HepG2 (cell line): Measurements from ENCODE around the gene TNKS1BP1. TPM values are rescaled to one million over a fixed set of nuclear protein-coding genes. Genes with fewer than 3 reads are reported as not detected.

Source experiments
- ATAC-seq: fragments of 200-7000 bp; cut with Tn5 transposase; 3 replicates; pipeline ENCODE4 v1.9.1; 2020; ENCODE audit warnings: mild to moderate bottlenecking, moderate library complexity
- BruUV-seq: library from RNA; stranded (reverse); fragments of 400-500 nt; replicated peaks from 2 replicates; lab custom pipeline; 2021; lab: Mats Ljungman, UMichigan
- CTCF ChIA-PET: fragments of 300-600 bp; formaldehyde crosslinking; extraction: SDS; loops from one replicate; lab custom pipeline; 2021; ENCODE audit warnings: low total read pairs, inconsistent platforms, low intra/inter-chr PET ratio; lab: Yijun Ruan, JAX
- POLR2A ChIA-PET: fragments of 350-600 bp; sonication (Branson Sonifier 250); formaldehyde crosslinking; loops from one replicate; lab custom pipeline; 2020; ENCODE audit warnings: antibody characterized with exemption, inconsistent platforms; lab: Yijun Ruan, JAX
- DNase-seq: peaks from one replicate; pipeline ENCODE4 v3.0.0-alpha.2; 2015; ENCODE audit warnings: low spot score
- FAIRE-seq: peaks from 3 replicates; lab custom pipeline; 2011; peaks lifted over from hg19 to GRCh38; lab: Jason Lieb, UNC
- H2AFZ ChIP-seq: one replicate; pipeline ENCODE4 v1.6.1; 2011; ENCODE audit warnings: low read length, inconsistent platforms
- H3K27ac ChIP-seq: fragments of 300-600 bp; 3 replicates; pipeline ENCODE4 v1.8.0; 2011; ENCODE audit warnings: mixed run types, mild to moderate bottlenecking, mixed read lengths, low read length, inconsistent platforms; ENCODE audit not compliant: insufficient read depth; ENCODE audit errors: extremely low read length
- H3K27me3 ChIP-seq, 2 experiments: fragments of 200-600 bp in 1 of 2; 2 replicates in 1 of 2; 3 replicates in 1 of 2; pipeline versions ENCODE4 v1.6.0 to v1.8.0; 2011; ENCODE audit warnings: low read length in 2 of 2, mild to moderate bottlenecking in 2 of 2, moderate library complexity in 2 of 2, inconsistent platforms in 1 of 2; ENCODE audit not compliant: insufficient read depth in 2 of 2, control insufficient read depth in 1 of 2
- H3K36me3 ChIP-seq, 2 experiments: fragments of 200-600 bp in 1 of 2; replicated peaks in 1 of 2; 2 replicates in 1 of 2; 3 replicates in 1 of 2; pipeline versions ENCODE4 v1.5.1 to v1.8.0; 2011; ENCODE audit warnings: low read length in 2 of 2, inconsistent platforms in 1 of 2; ENCODE audit not compliant: insufficient read depth in 2 of 2, control insufficient read depth in 1 of 2
- H3K4me1 ChIP-seq: 2 replicates; pipeline ENCODE4 v1.5.1; 2012; ENCODE audit warnings: low read length, inconsistent platforms; ENCODE audit not compliant: insufficient read depth
- H3K4me2 ChIP-seq: 2 replicates; pipeline ENCODE4 v1.6.0; 2011; ENCODE audit warnings: low read depth, low read length, inconsistent platforms
- H3K4me3 ChIP-seq, 3 experiments: fragments of 200-600 bp in 1 of 3; sonication (generic), shearing (Covaris generic) in 1 of 3; replicated peaks in 1 of 3; 2 replicates each; pipeline ENCODE4 v1.5.1; 2011 to 2016; ENCODE audit warnings: low read length in 3 of 3, inconsistent platforms in 2 of 3, low read depth in 2 of 3, mild to moderate bottlenecking in 2 of 3, control low read depth in 1 of 3, mixed read lengths in 1 of 3; ENCODE audit not compliant: insufficient read depth in 1 of 3
- H3K79me2 ChIP-seq: one replicate; pipeline ENCODE4 v1.6.1; 2011; ENCODE audit warnings: low read length, inconsistent platforms; ENCODE audit not compliant: insufficient read depth
- H3K9ac ChIP-seq: 2 replicates; pipeline ENCODE4 v1.6.0; 2011; ENCODE audit warnings: mild to moderate bottlenecking, low read depth, low read length, inconsistent platforms; ENCODE audit not compliant: insufficient read depth
- H3K9me3 ChIP-seq: 2 replicates; pipeline ENCODE4 v1.5.1; 2012; ENCODE audit warnings: mild to moderate bottlenecking, low read length
- H4K20me1 ChIP-seq: 2 replicates; pipeline ENCODE4 v1.6.0; 2011; ENCODE audit warnings: inconsistent platforms, mild to moderate bottlenecking, low read length, moderate library complexity; ENCODE audit not compliant: insufficient read depth
- DRAP1 ChIP-seq: IDR thresholded peaks from 2 replicates; pipeline ENCODE4 v1.6.1; 2016; ENCODE audit warnings: missing genetic modification reagents, missing compliant biosample characterization
- ZNF710 ChIP-seq: sonication (generic); formaldehyde crosslinking; IDR thresholded peaks from 2 replicates; pipeline ENCODE4 v1.5.0; 2020; ENCODE audit warnings: mild to moderate bottlenecking, missing genetic modification reagents, borderline replicate concordance
- ZNF839 ChIP-seq: sonication (generic); formaldehyde crosslinking; IDR thresholded peaks from 2 replicates; pipeline ENCODE4 v1.4.0; 2020; ENCODE audit warnings: missing genetic modification reagents, mild to moderate bottlenecking, borderline replicate concordance
- WGBS: methylation state at CpG from one replicate; pipeline ENCODE4 v1.1.6; 2017; ENCODE audit warnings: low lambda C conversion rate; 5-methylcytosine and 5-hydroxymethylcytosine counted together
- in situ Hi-C: cut with HindIII; loops from 2 replicates; pipeline ENCODE4 v1.10.0; 2017; ENCODE audit warnings: low pct_unique_long_range_greater_than_20kb; ENCODE audit not compliant: extremely low pct_ligation_motif_present
- intact Hi-C: fragments of 100-400 bp; cut with micrococcal nuclease; formaldehyde crosslinking; loops from one replicate; pipeline ENCODE4 v1.10.0; 2022; ENCODE audit not compliant: unreplicated experiment
- polyA plus RNA-seq, 8 experiments: library from polyadenylated mRNA; depleted of rRNA in 3 of 8; stranded (reverse) in 7 of 8; unstranded in 1 of 8; fragments of >200 nt; fragmentation: Illumina TruSeq in 4 of 8; extraction: Trizol in 4 of 8; gene quantifications; 2 replicates each; pipeline versions ENCODE4 v1.2.1 to v1.2.3, GENCODE V29; 2011 to 2016; ENCODE audit warnings: low read depth in 4 of 8, missing spikeins in 1 of 8, mixed read lengths in 1 of 8; ENCODE audit not compliant: insufficient read depth in 1 of 8
- total RNA-seq, 5 experiments: library from RNA; depleted of rRNA; stranded (reverse); fragments of >200 nt; fragmentation: Illumina TruSeq; extraction: Trizol; gene quantifications; 2 replicates each; pipeline ENCODE4 v1.2.3, GENCODE V29; 2016; ENCODE audit warnings: low read depth in 1 of 5
- TF ChIP-seq, protein P1 (sequence below): sonication (generic); formaldehyde crosslinking; conservative IDR thresholded peaks from 2 replicates; pipeline ENCODE4 v1.4.0; 2020; ENCODE audit warnings: mild to moderate bottlenecking, missing genetic modification reagents, moderate library complexity
- TF ChIP-seq, protein P2 (sequence below): sonication (generic); formaldehyde crosslinking; IDR thresholded peaks from 2 replicates; pipeline ENCODE4 v1.4.0; 2020; ENCODE audit warnings: mild to moderate bottlenecking, missing genetic modification reagents

The TNKS1BP1 gene
- total and polyA plus RNA-seq, 2 of the 13 experiments (the other 11 are each of a cell fraction or from before 2014, with no cell fraction given): 13.7 to 15.0 TPM

- H3K4me3 ChIP-seq: no peak overlapping the region
- no peak overlapping the region for H2AFZ ChIP-seq
- H3K4me1 ChIP-seq: peaks cover 48% of the 10 kb centered on the region
- no TSS peak for BruUV-seq
- H3K79me2 ChIP-seq: no peaks in the 10 kb centered on the region
- H3K27me3 ChIP-seq: peaks cover 1 to 12% of the 10 kb centered on the region in 2 experiments; a peak in 4 of 5 replicates
- ChIA-PET CTCF (no interaction called here), POLR2A (no interaction called here)
- intact Hi-C loops: loop anchor here (5.0 to 10.0 kb wide), 2 partner anchors 71 to 214 kb away; no protein-coding TSS in a partner anchor
- no peaks in the 10 kb centered on the region for H3K9me3 ChIP-seq
- no peaks in the 10 kb centered on the region for H3K36me3 ChIP-seq
- in situ Hi-C loops: loop anchor here (5.0 to 10.0 kb wide), 4 partner anchors 109 to 294 kb away; partner anchors contain the start of genes TIMM10 and UBE2L6
- FAIRE-seq (no peak), ATAC-seq (no peak), DNase-seq (no peak)
- H3K4me2 ChIP-seq: no peak overlapping the region; the same call in 1 of the 2 replicates
- H3K9ac ChIP-seq: no peak overlapping the region
- TF ChIP-seq ZNF839 (CRISPR knock-in tag) (no peak), ZNF710 (no peak), DRAP1 (no peak)
- TF ChIP-seq, protein P1, sequence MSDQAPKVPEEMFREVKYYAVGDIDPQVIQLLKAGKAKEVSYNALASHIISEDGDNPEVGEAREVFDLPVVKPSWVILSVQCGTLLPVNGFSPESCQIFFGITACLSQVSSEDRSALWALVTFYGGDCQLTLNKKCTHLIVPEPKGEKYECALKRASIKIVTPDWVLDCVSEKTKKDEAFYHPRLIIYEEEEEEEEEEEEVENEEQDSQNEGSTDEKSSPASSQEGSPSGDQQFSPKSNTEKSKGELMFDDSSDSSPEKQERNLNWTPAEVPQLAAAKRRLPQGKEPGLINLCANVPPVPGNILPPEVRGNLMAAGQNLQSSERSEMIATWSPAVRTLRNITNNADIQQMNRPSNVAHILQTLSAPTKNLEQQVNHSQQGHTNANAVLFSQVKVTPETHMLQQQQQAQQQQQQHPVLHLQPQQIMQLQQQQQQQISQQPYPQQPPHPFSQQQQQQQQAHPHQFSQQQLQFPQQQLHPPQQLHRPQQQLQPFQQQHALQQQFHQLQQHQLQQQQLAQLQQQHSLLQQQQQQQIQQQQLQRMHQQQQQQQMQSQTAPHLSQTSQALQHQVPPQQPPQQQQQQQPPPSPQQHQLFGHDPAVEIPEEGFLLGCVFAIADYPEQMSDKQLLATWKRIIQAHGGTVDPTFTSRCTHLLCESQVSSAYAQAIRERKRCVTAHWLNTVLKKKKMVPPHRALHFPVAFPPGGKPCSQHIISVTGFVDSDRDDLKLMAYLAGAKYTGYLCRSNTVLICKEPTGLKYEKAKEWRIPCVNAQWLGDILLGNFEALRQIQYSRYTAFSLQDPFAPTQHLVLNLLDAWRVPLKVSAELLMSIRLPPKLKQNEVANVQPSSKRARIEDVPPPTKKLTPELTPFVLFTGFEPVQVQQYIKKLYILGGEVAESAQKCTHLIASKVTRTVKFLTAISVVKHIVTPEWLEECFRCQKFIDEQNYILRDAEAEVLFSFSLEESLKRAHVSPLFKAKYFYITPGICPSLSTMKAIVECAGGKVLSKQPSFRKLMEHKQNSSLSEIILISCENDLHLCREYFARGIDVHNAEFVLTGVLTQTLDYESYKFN (CRISPR knock-in tag): no peak
- TF ChIP-seq, protein P2, sequence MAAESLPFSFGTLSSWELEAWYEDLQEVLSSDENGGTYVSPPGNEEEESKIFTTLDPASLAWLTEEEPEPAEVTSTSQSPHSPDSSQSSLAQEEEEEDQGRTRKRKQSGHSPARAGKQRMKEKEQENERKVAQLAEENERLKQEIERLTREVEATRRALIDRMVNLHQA (CRISPR knock-in tag): no peak
- WGBS: 72% methylated on average over 14 of the region's 14 CpGs
- no peaks in the 10 kb centered on the region for H4K20me1 ChIP-seq
- no peak overlapping the region for H3K27ac ChIP-seq
Observed at GRCh38 chr11:57348636-57349313, 24.0 kb upstream of the TNKS1BP1 start.
